ENCODE measurements around the gene SCN7A.

SCN7A gene

GRCh38 chr2:166494140-166494624 lies at the start of gene SCN7A:
TSS of gene SCN7A (minus strand) at chr2:166494249. CDS start at chr2:166477696, 16,553 bp downstream.
- no peak for DNase-seq
- no peak within 1 kb of the TSS for H3K4me3 Mint-ChIP-seq

GRCh38 chr2:166539340-166540162 lies 45.5 kb upstream of the SCN7A start:
- Mint-ChIP-seq H3K9me3 (no peaks in the 10 kb centered on the region), H3K27ac (no peak overlapping the region)
- peak; percentile 2 for DNase-seq

More at GRCh38 chr2:166494140-166494624, at the start of gene SCN7A:
- ATAC-seq = no peak
- H3K36me3 Mint-ChIP-seq (ENCODE audit: low read depth) = no peaks in the 10 kb centered on the region
- no peak within 1 kb of the TSS for H3K27ac Mint-ChIP-seq
- H3K9me3 Mint-ChIP-seq = no peaks in the 10 kb centered on the region
- peaks cover 4% of the 10 kb centered on the region for H3K27me3 Mint-ChIP-seq
- H3K4me1 Mint-ChIP-seq = no peaks in the 10 kb centered on the region

GRCh38 chr2:166536111-166536510 lies 42.1 kb upstream of the SCN7A start:
- H3K4me1 Mint-ChIP-seq = peaks cover 1% of the 10 kb centered on the region
- no peak for DNase-seq
- no peaks in the 10 kb centered on the region for H3K36me3 Mint-ChIP-seq (ENCODE audit: low read depth)
- H3K27ac Mint-ChIP-seq = no peak overlapping the region
- H3K9me3 Mint-ChIP-seq = no peaks in the 10 kb centered on the region
- peaks cover 4% of the 10 kb centered on the region for H3K27me3 Mint-ChIP-seq
- no peak overlapping the region for H3K4me3 Mint-ChIP-seq
- no peak for ATAC-seq

More at GRCh38 chr2:166539340-166540162, 45.5 kb upstream of the SCN7A start:
- Mint-ChIP-seq H3K36me3 (ENCODE audit: low read depth) (no peaks in the 10 kb centered on the region), H3K27me3 (peaks cover 2% of the 10 kb centered on the region), H3K4me1 (peaks cover 1% of the 10 kb centered on the region), H3K4me3 (no peak overlapping the region)
- peak; percentile 52 for ATAC-seq

- peaks cover 6% of the 10 kb centered on the region for H3K27me3 Mint-ChIP-seq
- DNase-seq (no peak), ATAC-seq (no peak)
- H3K4me3 Mint-ChIP-seq = no peak overlapping the region
- H3K4me1 Mint-ChIP-seq = no peaks in the 10 kb centered on the region
- H3K36me3 Mint-ChIP-seq (ENCODE audit: low read depth) = no peaks in the 10 kb centered on the region
- no peak overlapping the region for H3K27ac Mint-ChIP-seq
- H3K9me3 Mint-ChIP-seq = no peaks in the 10 kb centered on the region
Measured at GRCh38 chr2:166521155-166521554, 27.1 kb upstream of the SCN7A start.

GRCh38 chr2:166520604-166521003 lies 26.6 kb upstream of the SCN7A start:
- ATAC-seq (no peak), DNase-seq (no peak)
- Mint-ChIP-seq H3K36me3 (ENCODE audit: low read depth) (no peaks in the 10 kb centered on the region), H3K27ac (no peak overlapping the region), H3K4me3 (no peak overlapping the region), H3K27me3 (peaks cover 6% of the 10 kb centered on the region), H3K9me3 (no peaks in the 10 kb centered on the region), H3K4me1 (no peaks in the 10 kb centered on the region)

- H3K9me3 Mint-ChIP-seq = no peaks in the 10 kb centered on the region
Measured at GRCh38 chr2:166519391-166519962, 25.4 kb upstream of the SCN7A start.

GRCh38 chr2:166518634-166519390 lies 24.8 kb upstream of the SCN7A start:
- H3K4me3 Mint-ChIP-seq = no peak overlapping the region
- H3K9me3 Mint-ChIP-seq = no peaks in the 10 kb centered on the region
- no peak for DNase-seq
- no peaks in the 10 kb centered on the region for H3K27me3 Mint-ChIP-seq
- H3K27ac Mint-ChIP-seq = no peak overlapping the region
- no peaks in the 10 kb centered on the region for H3K4me1 Mint-ChIP-seq
- no peak for ATAC-seq
- no peaks in the 10 kb centered on the region for H3K36me3 Mint-ChIP-seq (ENCODE audit: low read depth)

More at GRCh38 chr2:166519391-166519962, 25.4 kb upstream of the SCN7A start:
- Mint-ChIP-seq H3K36me3 (ENCODE audit: low read depth) (no peaks in the 10 kb centered on the region), H3K27ac (no peak overlapping the region), H3K4me1 (no peaks in the 10 kb centered on the region), H3K27me3 (peaks cover 1% of the 10 kb centered on the region), H3K4me3 (no peak overlapping the region)
- ATAC-seq = no peak
- no peak for DNase-seq

GRCh38 chr2:166517533-166518061 lies 23.5 kb upstream of the SCN7A start:
- Mint-ChIP-seq H3K4me1 (no peaks in the 10 kb centered on the region), H3K27ac (no peak overlapping the region), H3K27me3 (no peaks in the 10 kb centered on the region), H3K4me3 (no peak overlapping the region), H3K36me3 (ENCODE audit: low read depth) (no peaks in the 10 kb centered on the region), H3K9me3 (no peaks in the 10 kb centered on the region)
- ATAC-seq = no peak
- DNase-seq = no peak

- Mint-ChIP-seq H3K4me3 (no peak overlapping the region), H3K27ac (no peak overlapping the region), H3K27me3 (no peaks in the 10 kb centered on the region), H3K36me3 (ENCODE audit: low read depth) (no peaks in the 10 kb centered on the region), H3K9me3 (no peaks in the 10 kb centered on the region), H3K4me1 (no peaks in the 10 kb centered on the region)
- no peak for ATAC-seq
- no peak for DNase-seq
Measured at GRCh38 chr2:166516712-166517303, 22.8 kb upstream of the SCN7A start.

- Mint-ChIP-seq H3K4me3 (no peak overlapping the region), H3K27ac (no peak overlapping the region), H3K36me3 (ENCODE audit: low read depth) (no peaks in the 10 kb centered on the region), H3K27me3 (no peaks in the 10 kb centered on the region), H3K9me3 (no peaks in the 10 kb centered on the region), H3K4me1 (no peaks in the 10 kb centered on the region)
- DNase-seq (no peak), ATAC-seq (no peak)
Measured at GRCh38 chr2:166513952-166514351, 19.9 kb upstream of the SCN7A start.

- H3K27ac Mint-ChIP-seq = no peak overlapping the region
- ATAC-seq (no peak), DNase-seq (no peak)
- peaks cover 2% of the 10 kb centered on the region for H3K27me3 Mint-ChIP-seq
- H3K36me3 Mint-ChIP-seq (ENCODE audit: low read depth) = no peaks in the 10 kb centered on the region
- H3K9me3 Mint-ChIP-seq = no peaks in the 10 kb centered on the region
- H3K4me3 Mint-ChIP-seq = no peak overlapping the region
- no peaks in the 10 kb centered on the region for H3K4me1 Mint-ChIP-seq
Measured at GRCh38 chr2:166499281-166499680, 5.2 kb upstream of the SCN7A start.

- H3K9me3 Mint-ChIP-seq = no peaks in the 10 kb centered on the region
- no peak overlapping the region for H3K4me3 Mint-ChIP-seq
- H3K27me3 Mint-ChIP-seq = peaks cover 3% of the 10 kb centered on the region
- H3K27ac Mint-ChIP-seq = no peak overlapping the region
- no peak for DNase-seq
- ATAC-seq = no peak
- no peaks in the 10 kb centered on the region for H3K4me1 Mint-ChIP-seq
- H3K36me3 Mint-ChIP-seq (ENCODE audit: low read depth) = no peaks in the 10 kb centered on the region
Measured at GRCh38 chr2:166491461-166491860, 2.6 kb downstream of the SCN7A start.

- no peak for ATAC-seq
- H3K36me3 Mint-ChIP-seq (ENCODE audit: low read depth) = no peaks in the 10 kb centered on the region
- no peaks in the 10 kb centered on the region for H3K4me1 Mint-ChIP-seq
- no peak overlapping the region for H3K4me3 Mint-ChIP-seq
- DNase-seq = no peak
- H3K27me3 Mint-ChIP-seq = no peaks in the 10 kb centered on the region
- H3K27ac Mint-ChIP-seq = no peak overlapping the region
- no peaks in the 10 kb centered on the region for H3K9me3 Mint-ChIP-seq
Measured at GRCh38 chr2:166487171-166487570, 6.9 kb downstream of the SCN7A start.

- no peaks in the 10 kb centered on the region for H3K4me1 Mint-ChIP-seq
- H3K9me3 Mint-ChIP-seq = no peaks in the 10 kb centered on the region
- DNase-seq (no peak), ATAC-seq (no peak)
- H3K4me3 Mint-ChIP-seq = no peak overlapping the region
- no peak overlapping the region for H3K27ac Mint-ChIP-seq
- no peaks in the 10 kb centered on the region for H3K36me3 Mint-ChIP-seq (ENCODE audit: low read depth)
- no peaks in the 10 kb centered on the region for H3K27me3 Mint-ChIP-seq
Measured at GRCh38 chr2:166485558-166486178, 8.4 kb downstream of the SCN7A start.

Data from activated naive CD8-positive, alpha-beta T cell treated with anti-CD3 and anti-CD28 coated beads, Interleukin-2, amount 50 U/mL, for 24 hours (primary cell).